GM20000 (cell line): ENCODE results near the gene HES3.

ENCODE experiments used
- DNase-seq: peaks from one replicate; pipeline ENCODE4 v3.0.0; 2012; ENCODE audit warnings: low spot score
- TF ChIP-seq, protein P1 (sequence below): IDR thresholded peaks from 2 replicates; pipeline ENCODE4 v1.5.1; 2012; ENCODE audit warnings: mild to moderate bottlenecking, control low read depth; ENCODE audit errors: extremely low read depth, missing control alignments

The HES3 gene

DNA sequence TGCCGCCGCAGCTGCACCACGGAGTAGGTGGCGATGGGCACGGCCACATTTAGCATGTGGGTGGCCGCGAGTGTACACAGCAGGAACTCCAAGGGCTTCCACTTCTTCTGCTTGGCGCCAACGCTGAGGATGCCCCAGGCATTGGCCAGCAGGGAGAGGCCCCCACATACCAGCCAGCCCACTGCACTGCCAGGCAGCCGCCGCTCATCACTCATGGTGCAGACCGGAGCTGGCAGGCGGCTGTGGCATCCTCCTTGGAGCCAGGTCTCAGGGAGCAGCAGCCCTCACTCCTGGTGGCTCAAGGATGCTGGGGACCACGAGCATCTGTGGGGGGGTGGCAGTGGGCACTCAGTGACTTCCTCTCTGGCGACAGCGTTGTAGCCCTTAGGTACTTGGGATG, 10.7 kb downstream of the HES3 start:
- no peak for DNase-seq
- TF ChIP-seq, protein P1, sequence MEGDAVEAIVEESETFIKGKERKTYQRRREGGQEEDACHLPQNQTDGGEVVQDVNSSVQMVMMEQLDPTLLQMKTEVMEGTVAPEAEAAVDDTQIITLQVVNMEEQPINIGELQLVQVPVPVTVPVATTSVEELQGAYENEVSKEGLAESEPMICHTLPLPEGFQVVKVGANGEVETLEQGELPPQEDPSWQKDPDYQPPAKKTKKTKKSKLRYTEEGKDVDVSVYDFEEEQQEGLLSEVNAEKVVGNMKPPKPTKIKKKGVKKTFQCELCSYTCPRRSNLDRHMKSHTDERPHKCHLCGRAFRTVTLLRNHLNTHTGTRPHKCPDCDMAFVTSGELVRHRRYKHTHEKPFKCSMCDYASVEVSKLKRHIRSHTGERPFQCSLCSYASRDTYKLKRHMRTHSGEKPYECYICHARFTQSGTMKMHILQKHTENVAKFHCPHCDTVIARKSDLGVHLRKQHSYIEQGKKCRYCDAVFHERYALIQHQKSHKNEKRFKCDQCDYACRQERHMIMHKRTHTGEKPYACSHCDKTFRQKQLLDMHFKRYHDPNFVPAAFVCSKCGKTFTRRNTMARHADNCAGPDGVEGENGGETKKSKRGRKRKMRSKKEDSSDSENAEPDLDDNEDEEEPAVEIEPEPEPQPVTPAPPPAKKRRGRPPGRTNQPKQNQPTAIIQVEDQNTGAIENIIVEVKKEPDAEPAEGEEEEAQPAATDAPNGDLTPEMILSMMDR = no peak

DNA sequence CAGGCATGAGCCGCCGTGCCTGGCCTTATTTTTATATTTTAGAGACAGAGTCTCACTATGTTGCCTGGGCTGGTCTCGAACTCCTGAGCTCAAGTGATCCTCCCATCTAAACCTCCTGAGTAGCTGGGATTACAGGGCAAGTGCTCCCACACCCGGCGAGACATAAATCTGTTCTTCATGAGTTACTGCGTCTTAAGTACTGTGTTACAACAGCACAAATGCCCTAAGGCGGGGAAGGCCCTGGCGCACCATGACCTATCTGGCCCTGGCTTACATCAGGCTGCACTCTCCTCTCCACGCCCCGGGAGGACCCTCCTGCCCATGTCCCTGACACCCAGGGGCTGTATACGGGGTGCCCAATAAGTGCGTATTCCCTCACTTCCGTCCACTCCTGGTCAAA, 12.7 kb downstream of the HES3 start:
- DNase-seq = no peak
- TF ChIP-seq, protein P1 = no peak

DNA sequence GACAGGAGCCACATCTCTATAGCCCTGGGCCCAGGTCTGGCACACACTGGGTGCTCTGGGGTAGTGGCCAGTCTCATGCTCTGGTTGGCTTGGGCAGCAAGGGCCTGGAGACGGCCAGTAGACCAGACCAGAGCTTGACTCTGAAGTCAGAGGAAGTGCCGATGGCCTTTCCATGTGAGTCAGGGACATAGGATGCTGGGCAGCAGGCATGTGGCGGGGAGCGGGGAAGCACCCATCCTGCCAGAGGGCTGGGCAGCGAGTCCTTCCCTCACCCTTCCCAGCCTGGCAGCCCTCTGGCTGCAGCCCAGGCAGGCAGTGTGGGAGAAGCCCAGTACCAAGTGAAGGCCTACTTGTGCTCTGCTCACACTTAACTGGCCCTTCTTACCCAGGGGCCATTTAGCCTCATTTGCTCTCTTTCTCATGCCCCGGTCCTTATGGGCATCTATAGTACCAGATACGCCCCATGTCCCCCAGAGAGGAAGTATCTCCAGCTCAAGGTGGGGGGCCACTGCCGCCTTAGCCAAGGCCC, 13.6 kb downstream of the HES3 start:
- DNase-seq = no peak

DNA sequence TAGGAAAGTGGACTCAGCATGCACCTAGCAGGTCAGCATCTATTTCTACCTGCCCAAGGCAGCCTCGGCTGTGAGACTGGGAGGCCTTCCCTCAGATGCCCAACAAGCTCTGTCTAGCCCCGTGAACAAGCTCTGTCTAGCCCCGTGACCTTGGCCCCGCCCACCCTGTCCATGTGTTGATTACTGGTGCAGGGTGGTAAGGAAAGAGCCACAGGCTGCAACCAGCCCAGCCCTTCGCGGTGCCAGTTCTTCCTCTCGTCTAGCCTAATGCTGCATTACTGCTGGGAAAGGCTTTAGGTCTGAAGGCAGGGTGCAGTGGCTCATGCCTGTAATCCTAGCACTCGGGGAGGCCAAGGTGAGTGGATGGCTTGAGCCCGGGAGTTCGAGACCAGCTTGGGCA, 14.7 kb downstream of the HES3 start:
- DNase-seq = no peak
- TF ChIP-seq, protein P1 = no peak

More for the DNA sequence above, 13.6 kb downstream of the HES3 start:
- TF ChIP-seq, protein P1 = no peak

DNA sequence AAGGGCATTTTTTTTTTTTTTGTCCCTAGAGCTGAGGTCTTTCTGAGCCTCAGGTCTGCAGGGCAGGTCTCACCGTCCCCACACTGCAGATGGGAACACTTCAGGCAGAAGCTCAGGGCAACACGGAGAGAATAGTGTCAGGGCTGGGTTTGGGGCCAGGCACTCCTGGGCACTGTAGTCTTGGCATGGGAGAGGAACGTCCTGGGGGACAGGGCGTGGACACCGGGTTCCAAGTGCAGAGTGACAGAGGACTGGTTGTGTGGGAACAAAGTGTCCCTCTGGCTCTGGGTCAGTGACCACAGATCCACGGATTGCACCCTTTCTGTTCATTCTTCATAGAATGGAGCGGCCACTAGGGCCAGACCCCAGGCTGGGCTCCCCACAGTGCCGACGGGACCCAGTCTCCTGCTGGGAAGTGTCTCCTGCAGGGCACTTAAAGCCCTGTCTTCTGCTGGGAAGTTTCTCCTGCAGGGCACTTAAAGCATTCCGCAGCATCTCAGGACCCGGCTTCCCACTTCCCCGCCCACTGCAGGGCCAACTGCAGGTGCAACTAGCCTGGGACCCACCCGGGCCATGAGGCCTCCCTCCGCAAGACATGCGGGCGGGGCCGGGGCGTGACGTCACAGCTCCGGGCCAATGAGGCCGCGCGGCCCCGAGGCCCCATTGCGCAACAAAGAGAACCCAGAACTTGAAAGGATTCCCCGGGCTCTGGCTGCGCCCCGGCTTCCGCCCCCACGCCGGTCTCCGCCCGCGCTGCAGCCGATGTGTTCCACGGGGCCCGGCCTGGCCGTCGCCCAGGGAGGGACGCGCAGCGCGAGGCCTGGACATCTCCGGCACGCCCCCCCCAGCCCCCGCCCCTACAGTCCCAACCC, 15.7 kb downstream of the HES3 start:
- TF ChIP-seq, protein P1 = no peak

DNA sequence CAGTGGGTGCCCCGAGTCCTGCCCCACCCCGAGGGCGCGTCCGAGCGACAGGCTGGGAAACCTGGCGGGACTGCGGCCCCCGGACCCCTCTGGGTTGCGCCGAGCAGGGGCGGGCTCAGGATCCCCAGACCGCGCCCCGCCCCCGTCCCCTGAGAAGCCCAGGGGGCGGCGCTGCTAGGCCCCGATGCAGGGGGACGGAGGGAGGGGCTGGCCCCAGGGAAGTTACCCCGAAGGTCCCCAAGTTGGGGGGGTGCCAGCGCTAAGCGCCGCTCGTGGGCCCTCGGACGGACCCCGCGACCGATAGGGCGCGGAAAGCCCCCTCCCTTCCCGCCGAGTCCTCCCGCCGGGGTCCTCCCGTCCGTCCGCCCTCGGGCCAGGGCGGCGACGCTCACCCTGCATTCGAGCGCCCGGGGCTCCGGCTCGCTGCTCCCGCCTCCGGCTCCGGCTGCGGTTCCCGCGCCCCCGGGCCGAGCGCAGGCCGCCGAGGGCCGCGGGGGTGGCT, 16.5 kb downstream of the HES3 start:
- TF ChIP-seq, protein P1 = no peak
- peak; percentile 77 for DNase-seq

More for the DNA sequence above, 15.7 kb downstream of the HES3 start:
- peak; percentile 93 for DNase-seq

DNA sequence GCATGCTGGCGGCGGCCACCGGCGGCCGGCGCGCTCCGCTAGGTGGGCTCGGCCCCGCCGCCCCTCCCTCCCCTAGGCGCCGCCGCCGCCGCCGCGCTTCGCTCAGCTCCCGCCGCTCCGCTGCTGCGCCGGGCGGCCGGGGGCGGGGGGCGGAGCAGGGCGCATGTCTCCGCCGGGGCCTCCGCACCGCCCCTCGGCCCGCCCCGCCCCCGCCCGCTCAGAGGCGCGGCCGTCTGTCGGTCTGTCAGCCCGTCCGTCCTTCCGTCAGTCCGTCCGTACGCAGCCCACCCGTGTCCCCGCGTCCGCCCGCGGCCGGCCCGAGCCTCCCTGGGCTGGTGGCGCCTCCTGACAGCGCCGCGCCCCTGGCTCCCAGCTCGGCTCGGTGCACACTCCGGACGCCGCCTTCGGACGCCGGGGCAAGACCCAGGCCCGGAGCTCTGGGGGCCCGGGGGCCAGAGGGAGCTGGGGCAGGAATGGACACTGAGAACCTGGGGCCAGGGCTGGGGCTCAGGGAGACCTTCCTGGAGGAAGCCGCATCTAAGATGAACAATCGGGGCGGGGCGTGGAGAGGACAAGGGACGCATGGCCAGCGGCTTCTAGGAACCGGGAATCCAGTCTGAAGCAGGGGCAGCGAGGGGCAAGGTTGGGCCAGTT, 17.1 kb downstream of the HES3 start, which contains the start of gene GPR153:
Gene GPR153 (minus strand): TSS at position 138 of the 654 bp plus-strand sequence. CDS start 6,193 bp downstream, outside the sequence.
- DNase-seq = peak; percentile 90
- TF ChIP-seq, protein P1 = no peak
